Endothelial cell of umbilical vein (primary cell): ENCODE data around the gene KIAA0930. TPM values are rescaled to one million over a fixed set of nuclear protein-coding genes. Genes with fewer than 3 reads are reported as not detected.

Experiments
- BruUV-seq: library from RNA; stranded (reverse); fragments of 400-500 nt; replicated peaks from 2 replicates; lab custom pipeline; 2021; lab: Mats Ljungman, UMichigan
- CTCF ChIA-PET: fragments of 300-600, 350-600 bp; sonication (Branson Sonifier 250); formaldehyde crosslinking; loops from one replicate; lab custom pipeline; 2021; ENCODE audit warnings: antibody characterized with exemption, inconsistent platforms; lab: Charles Lee
- POLR2A ChIA-PET: fragments of 300-600, 350-600 bp; sonication (Branson Sonifier 250); formaldehyde crosslinking; loops from one replicate; lab custom pipeline; 2021; ENCODE audit warnings: antibody characterized with exemption, inconsistent platforms; lab: Charles Lee
- DNase-seq: peaks from one replicate; pipeline ENCODE4 v3.0.0-alpha.2; 2011; ENCODE audit warnings: low read depth, low spot score
- FAIRE-seq: peaks from 2 replicates; lab custom pipeline; 2011; peaks lifted over from hg19 to GRCh38; lab: Jason Lieb, UNC
- H2AFZ ChIP-seq: 2 replicates; pipeline ENCODE4 v1.6.0; 2012; ENCODE audit warnings: low read depth, low read length, control low read depth, inconsistent platforms
- H3K27ac ChIP-seq: 2 replicates; pipeline ENCODE4 v1.5.1; 2011; ENCODE audit warnings: low read depth, mild to moderate bottlenecking, control low read depth, low read length, moderate library complexity; ENCODE audit not compliant: insufficient read depth
- H3K27me3 ChIP-seq, 2 experiments: 2 replicates each; pipeline versions ENCODE4 v1.6.0 to v1.6.1; 2011; ENCODE audit warnings: low read length in 2 of 2, mixed read lengths in 1 of 2; ENCODE audit not compliant: control insufficient read depth in 2 of 2, insufficient read depth in 2 of 2
- H3K36me3 ChIP-seq, 2 experiments: 2 replicates in 1 of 2; 3 replicates in 1 of 2; pipeline ENCODE4 v1.5.1; 2011; ENCODE audit warnings: low read length in 2 of 2, mild to moderate bottlenecking in 1 of 2, moderate library complexity in 1 of 2; ENCODE audit not compliant: control insufficient read depth in 2 of 2, insufficient read depth in 2 of 2; ENCODE audit errors: extremely low read depth in 1 of 2
- H3K4me1 ChIP-seq: 3 replicates; pipeline ENCODE4 v1.5.1; 2011; ENCODE audit warnings: mild to moderate bottlenecking, low read length; ENCODE audit not compliant: control insufficient read depth, insufficient read depth; ENCODE audit errors: extremely low read depth
- H3K4me2 ChIP-seq: 2 replicates; pipeline ENCODE4 v1.6.1; 2011; ENCODE audit warnings: low read length, control low read depth, mixed read lengths; ENCODE audit not compliant: insufficient read depth
- H3K4me3 ChIP-seq, 3 experiments: fragments of 200-600 bp in 1 of 3; sonication (generic), shearing (Covaris generic) in 1 of 3; replicated peaks in 1 of 3; 2 replicates each; pipeline ENCODE4 v1.5.1; 2011 to 2016; ENCODE audit warnings: control low read depth in 3 of 3, low read length in 3 of 3, mild to moderate bottlenecking in 2 of 3, inconsistent platforms in 1 of 3, low read depth in 1 of 3, moderate library complexity in 1 of 3; ENCODE audit not compliant: insufficient read depth in 1 of 3
- H3K79me2 ChIP-seq: 2 replicates; pipeline ENCODE4 v1.6.0; 2012; ENCODE audit warnings: low read length, inconsistent platforms; ENCODE audit not compliant: control insufficient read depth, insufficient read depth
- H3K9ac ChIP-seq: replicated peaks from 2 replicates; pipeline ENCODE3; 2011; ENCODE audit warnings: low read length, control low read depth; ENCODE audit not compliant: insufficient read depth; ENCODE audit errors: extremely low read depth
- H3K9me1 ChIP-seq: replicated peaks from 3 replicates; pipeline ENCODE4 v1.6.0; 2011; ENCODE audit warnings: mild to moderate bottlenecking, low read length; ENCODE audit not compliant: control insufficient read depth, insufficient read depth; ENCODE audit errors: extremely low read depth
- H3K9me3 ChIP-seq: replicated peaks from 2 replicates; pipeline ENCODE4 v1.5.1; 2012; ENCODE audit warnings: low read length, inconsistent platforms; ENCODE audit not compliant: control insufficient read depth, insufficient read depth
- H4K20me1 ChIP-seq: replicated peaks from 2 replicates; pipeline ENCODE3; 2011; ENCODE audit warnings: mild to moderate bottlenecking, low read length; ENCODE audit not compliant: control insufficient read depth, insufficient read depth; ENCODE audit errors: extremely low read depth
- EZH2 ChIP-seq: IDR thresholded peaks from 2 replicates; pipeline ENCODE4 v1.6.1; 2012; ENCODE audit warnings: borderline replicate concordance, low read depth, mild to moderate bottlenecking, moderate library complexity, low read length, inconsistent platforms; ENCODE audit not compliant: severe bottlenecking
- FOS ChIP-seq: IDR thresholded peaks from 2 replicates; pipeline ENCODE4 v1.6.1; 2011; ENCODE audit warnings: mild to moderate bottlenecking, low read length, moderate library complexity, borderline replicate concordance; ENCODE audit not compliant: insufficient read depth
- GATA2 ChIP-seq: IDR thresholded peaks from 2 replicates; pipeline ENCODE4 v1.7.0; 2011; ENCODE audit warnings: low read depth, mild to moderate bottlenecking, moderate library complexity, mixed read lengths, low read length; ENCODE audit not compliant: insufficient read length, insufficient read depth
- JUN ChIP-seq: IDR thresholded peaks from 2 replicates; pipeline ENCODE4 v1.6.1; 2011; ENCODE audit warnings: borderline replicate concordance, low read depth; ENCODE audit not compliant: insufficient read length, insufficient read depth
- MYC ChIP-seq: IDR thresholded peaks from one replicate; pipeline ENCODE4 v1.6.1; 2011; ENCODE audit warnings: mild to moderate bottlenecking, low read depth, low read length
- POLR2A ChIP-seq: IDR thresholded peaks from 2 replicates; pipeline ENCODE4 v1.6.1; 2012; ENCODE audit warnings: low read depth, mild to moderate bottlenecking, control low read depth, low read length
- POLR2AphosphoS5 ChIP-seq: IDR thresholded peaks from 2 replicates; pipeline ENCODE4 v1.6.1; 2012; ENCODE audit warnings: low read depth, mild to moderate bottlenecking, control low read depth, low read length, moderate library complexity; ENCODE audit not compliant: insufficient read depth
- dilution Hi-C: fragments of 300-500 bp; cut with MboI; formaldehyde crosslinking; loops from one replicate; pipeline ENCODE4 v1.15.0; 2019; ENCODE audit warnings: low sequenced_read_pairs; ENCODE audit not compliant: extremely low pct_ligation_motif_present
- intact Hi-C: fragments of 100-400 bp; cut with micrococcal nuclease; formaldehyde crosslinking; loops from one replicate; pipeline ENCODE4 v1.10.0; 2022
- polyA plus RNA-seq, 4 experiments: library from polyadenylated mRNA; depleted of rRNA in 3 of 4; stranded (reverse) in 3 of 4; unstranded in 1 of 4; fragments of >200 nt; gene quantifications; 2 replicates each; pipeline versions ENCODE4 v1.2.1 to v1.2.3, GENCODE V29; 2011 to 2012; ENCODE audit warnings: missing spikeins in 1 of 4
- total RNA-seq: library from RNA; stranded (reverse); gene quantifications from 2 replicates; pipeline ENCODE4 v1.2.3, GENCODE V29; 2021
- TF ChIP-seq, protein P1 (sequence below): IDR thresholded peaks from 2 replicates; pipeline ENCODE4 v1.6.1; 2011; ENCODE audit not compliant: insufficient read depth, insufficient read length
- TF ChIP-seq, protein P2 (sequence below), 2 donors: IDR thresholded peaks; 1 replicate in 1 of 2; 2 replicates in 1 of 2; pipeline ENCODE4 v1.5.1; 2011; ENCODE audit warnings: low read length in 2 of 2, mild to moderate bottlenecking in 2 of 2, moderate library complexity in 2 of 2, control low read depth in 1 of 2, inconsistent platforms in 1 of 2, low read depth in 1 of 2; ENCODE audit not compliant: insufficient read depth in 1 of 2; ENCODE audit errors: extremely low read depth in 1 of 2

The KIAA0930 gene
- total and polyA plus RNA-seq, 2 donors (not counting 3 experiments of a cell fraction or from before 2014, with no cell fraction given), result 37.9 to 53.6 TPM

GRCh38 chr22:45183974-45184373 is 56.7 kb downstream of the KIAA0930 start:
- TF ChIP-seq FOS (no peak), EZH2 (no peak), GATA2 (no peak), MYC (no peak), POLR2AphosphoS5 (no peak), JUN (no peak), POLR2A (no peak)
- TF ChIP-seq, protein P1, sequence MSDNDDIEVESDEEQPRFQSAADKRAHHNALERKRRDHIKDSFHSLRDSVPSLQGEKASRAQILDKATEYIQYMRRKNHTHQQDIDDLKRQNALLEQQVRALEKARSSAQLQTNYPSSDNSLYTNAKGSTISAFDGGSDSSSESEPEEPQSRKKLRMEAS, result no peak
- TF ChIP-seq, protein P2, sequence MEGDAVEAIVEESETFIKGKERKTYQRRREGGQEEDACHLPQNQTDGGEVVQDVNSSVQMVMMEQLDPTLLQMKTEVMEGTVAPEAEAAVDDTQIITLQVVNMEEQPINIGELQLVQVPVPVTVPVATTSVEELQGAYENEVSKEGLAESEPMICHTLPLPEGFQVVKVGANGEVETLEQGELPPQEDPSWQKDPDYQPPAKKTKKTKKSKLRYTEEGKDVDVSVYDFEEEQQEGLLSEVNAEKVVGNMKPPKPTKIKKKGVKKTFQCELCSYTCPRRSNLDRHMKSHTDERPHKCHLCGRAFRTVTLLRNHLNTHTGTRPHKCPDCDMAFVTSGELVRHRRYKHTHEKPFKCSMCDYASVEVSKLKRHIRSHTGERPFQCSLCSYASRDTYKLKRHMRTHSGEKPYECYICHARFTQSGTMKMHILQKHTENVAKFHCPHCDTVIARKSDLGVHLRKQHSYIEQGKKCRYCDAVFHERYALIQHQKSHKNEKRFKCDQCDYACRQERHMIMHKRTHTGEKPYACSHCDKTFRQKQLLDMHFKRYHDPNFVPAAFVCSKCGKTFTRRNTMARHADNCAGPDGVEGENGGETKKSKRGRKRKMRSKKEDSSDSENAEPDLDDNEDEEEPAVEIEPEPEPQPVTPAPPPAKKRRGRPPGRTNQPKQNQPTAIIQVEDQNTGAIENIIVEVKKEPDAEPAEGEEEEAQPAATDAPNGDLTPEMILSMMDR (IDR thresholded peaks at IDR 0.05; ENCODE audit: extremely low read depth in 1 of 2, insufficient read depth in 1 of 2, low read depth in 1 of 2, low read length in 2 of 2), result no peak
- no peak overlapping the region for H3K4me3 ChIP-seq
- no peak overlapping the region for H3K9ac ChIP-seq
- H3K9me3 ChIP-seq, result no peaks in the 10 kb centered on the region
- H3K27ac ChIP-seq, result no peak overlapping the region
- dilution Hi-C loops (no loop called here), intact Hi-C loops (no loop called here)
- no peak overlapping the region for H3K4me2 ChIP-seq
- no peaks in the 10 kb centered on the region for H3K27me3 ChIP-seq
- H4K20me1 ChIP-seq, result no peaks in the 10 kb centered on the region
- no peaks in the 10 kb centered on the region for H3K9me1 ChIP-seq
- DNase-seq (no peak), FAIRE-seq (no peak)
- peaks cover 40% of the 10 kb centered on the region for H3K79me2 ChIP-seq
- H3K4me1 ChIP-seq, result no peaks in the 10 kb centered on the region
- CTCF ChIA-PET, result interaction anchor here (1.3 kb wide), 1 partner anchor 9 kb away, joined by 4 read pairs; no protein-coding TSS in a partner anchor
- no TSS peak for BruUV-seq
- H3K36me3 ChIP-seq, result peaks cover 16 to 18% of the 10 kb centered on the region in 2 experiments
- POLR2A ChIA-PET, result no interaction called here
- H2AFZ ChIP-seq, result no peak overlapping the region
